Tibial nerve (tissue), 4 donors: ENCODE results near the gene KIF1A. TPM values are rescaled to one million over a fixed set of nuclear protein-coding genes. Genes with fewer than 3 reads are reported as not detected.

Experiments used
- DNase-seq, 2 donors: peaks; one replicate each; pipeline ENCODE4 v3.0.0-alpha.2; 2019; ENCODE audit warnings: low spot score in 2 of 2
- H3K27ac ChIP-seq, 4 donors: fragments of 200-600 bp; sonication (generic) in 3 of 4; one replicate each; pipeline ENCODE4 v1.5.1; 2017 to 2019; ENCODE audit warnings: mild to moderate bottlenecking in 1 of 4
- H3K27me3 ChIP-seq, 2 donors: fragments of 200-600 bp; sonication (generic) in 1 of 2; one replicate each; pipeline versions ENCODE4 v1.5.1 to v1.6.0; 2017 to 2019
- H3K36me3 ChIP-seq, 3 donors: fragments of 200-600 bp; sonication (generic); one replicate each; pipeline ENCODE4 v1.5.1; 2018 to 2019
- H3K4me1 ChIP-seq, 4 donors: fragments of 200-600 bp; sonication (generic) in 3 of 4; one replicate each; pipeline ENCODE4 v1.5.1; 2017 to 2019
- H3K4me3 ChIP-seq, 4 donors: fragments of 200-600 bp; sonication (generic) in 3 of 4; one replicate each; pipeline ENCODE4 v1.5.1; 2017 to 2019; ENCODE audit warnings: mild to moderate bottlenecking in 1 of 4, moderate library complexity in 1 of 4
- H3K9me3 ChIP-seq, 4 donors: fragments of 200-600 bp; sonication (generic) in 3 of 4; one replicate each; pipeline ENCODE4 v1.5.1; 2017 to 2019
- CTCF ChIP-seq, 5 experiments: fragments of 200-600 bp in 3 of 5; fragments of 450-650 bp in 2 of 5; sonication (generic) in 3 of 5; IDR thresholded peaks; one replicate each; pipeline ENCODE4 v1.5.1; 2016 to 2019; ENCODE audit warnings: antibody characterized with exemption in 5 of 5, mild to moderate bottlenecking in 3 of 5, moderate library complexity in 2 of 5
- EP300 ChIP-seq, 2 donors: sonication (generic); formaldehyde crosslinking; IDR thresholded peaks; one replicate each; pipeline ENCODE4 v1.6.1; 2017; ENCODE audit warnings: antibody characterized with exemption in 2 of 2, mild to moderate bottlenecking in 1 of 2
- POLR2A ChIP-seq, 2 donors: fragments of 450-650 bp; IDR thresholded peaks; one replicate each; pipeline ENCODE4 v1.6.1; 2017; ENCODE audit warnings: antibody characterized with exemption in 2 of 2, mild to moderate bottlenecking in 2 of 2, moderate library complexity in 2 of 2
- WGBS, 2 donors: methylation state at CpG; one replicate each; pipeline ENCODE4 v1.1.5; 2018; 5-methylcytosine and 5-hydroxymethylcytosine counted together
- total RNA-seq, 4 donors: library from RNA; depleted of rRNA; stranded (reverse); fragments of >200 nt; gene quantifications; one replicate each; pipeline ENCODE4 v1.1.0, GENCODE V29; 2016

The KIF1A gene
- total RNA-seq, 4 donors from 2014 or later: 31.9 to 82.2 (median 45.3) TPM

DNA sequence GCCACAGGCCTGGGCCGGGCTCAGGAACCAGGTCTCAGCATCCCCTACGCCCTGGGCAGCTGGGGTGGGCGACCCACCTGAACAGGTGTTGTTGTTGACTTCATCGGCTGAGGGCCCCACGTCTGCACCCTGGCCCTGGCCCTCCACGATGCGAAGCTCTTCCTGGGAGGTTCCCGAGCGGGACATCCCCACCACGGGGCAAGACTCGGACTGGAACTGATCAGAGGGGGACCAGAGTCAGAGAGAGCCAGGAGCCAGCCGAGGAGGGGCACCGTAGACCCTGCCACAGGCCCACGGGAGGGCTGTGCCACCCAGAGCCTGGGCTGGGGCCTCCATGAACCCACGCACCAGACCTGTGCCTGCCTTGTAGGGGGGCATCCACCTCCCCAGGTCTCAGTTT lies 74.1 kb downstream of the KIF1A start:
- no peaks in the 10 kb centered on the region for H3K4me1 ChIP-seq
- DNase-seq: no peak
- H3K4me3 ChIP-seq: no peak overlapping the region
- no peak overlapping the region for H3K27ac ChIP-seq
- no peaks in the 10 kb centered on the region for H3K9me3 ChIP-seq
- 78 to 88% methylated on average over 12 to 13 of the region's 15 CpGs for WGBS, 2 donors
- no peak for TF ChIP-seq POLR2A (IDR thresholded peaks at IDR 0.05)
- no peak for TF ChIP-seq EP300 (IDR thresholded peaks at IDR 0.05)
- no peak for TF ChIP-seq CTCF (IDR thresholded peaks at IDR 0.05)
- H3K36me3 ChIP-seq: peaks cover 0 to 50% (median 0%) of the 10 kb centered on the region in 3 donors
- H3K27me3 ChIP-seq: no peaks in the 10 kb centered on the region

GRCh38 chr2:240745456-240745855 lies 74.6 kb downstream of the KIF1A start:
- 92 to 96% methylated on average over 15 of the region's 15 CpGs for WGBS, 2 donors
- H3K27ac ChIP-seq: no peak overlapping the region

GRCh38 chr2:240742602-240743095 lies 77.4 kb downstream of the KIF1A start:
- peaks cover 0 to 52% (median 0%) of the 10 kb centered on the region in 3 donors for H3K36me3 ChIP-seq
- H3K4me1 ChIP-seq: no peaks in the 10 kb centered on the region
- H3K27me3 ChIP-seq: no peaks in the 10 kb centered on the region
- no peak overlapping the region for H3K4me3 ChIP-seq
- no peaks in the 10 kb centered on the region for H3K9me3 ChIP-seq
- no peak for DNase-seq
- 80 to 86% methylated on average over 7 to 13 of the region's 13 CpGs for WGBS, 2 donors
- H3K27ac ChIP-seq: no peak overlapping the region
- no peak for TF ChIP-seq CTCF (IDR thresholded peaks at IDR 0.05)
- TF ChIP-seq EP300 (IDR thresholded peaks at IDR 0.05): no peak
- no peak for TF ChIP-seq POLR2A (IDR thresholded peaks at IDR 0.05)

More at GRCh38 chr2:240745456-240745855, 74.6 kb downstream of the KIF1A start:
- Histone ChIP-seq H3K36me3 (peaks cover 0 to 46% (median 0%) of the 10 kb centered on the region in 3 donors), H3K9me3 (no peaks in the 10 kb centered on the region), H3K27me3 (no peaks in the 10 kb centered on the region), H3K4me3 (no peak overlapping the region), H3K4me1 (no peaks in the 10 kb centered on the region)
- no peak for DNase-seq
- TF ChIP-seq EP300 (IDR thresholded peaks at IDR 0.05): no peak
- no peak for TF ChIP-seq CTCF (IDR thresholded peaks at IDR 0.05)
- no peak for TF ChIP-seq POLR2A (IDR thresholded peaks at IDR 0.05)

DNA sequence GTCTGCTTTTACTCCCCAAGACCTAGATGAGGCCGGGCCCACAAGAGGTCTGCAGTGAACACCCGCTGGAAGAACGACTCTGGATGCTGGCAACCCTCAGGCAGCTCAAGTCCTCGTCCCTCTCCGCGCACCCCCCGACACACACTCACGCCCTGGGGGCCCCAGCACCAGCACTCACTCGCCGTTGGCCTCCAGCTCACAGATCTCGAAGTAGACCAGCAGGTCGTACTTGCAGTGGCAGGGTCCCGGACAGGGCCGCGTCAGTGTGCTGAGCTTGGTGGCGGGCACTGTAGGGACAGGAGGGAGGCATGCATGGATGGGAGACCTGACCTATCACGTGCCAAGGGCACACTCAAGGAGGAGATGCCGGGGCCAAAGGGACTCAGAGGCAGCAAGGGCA lies 78.9 kb downstream of the KIF1A start:
- no peak for DNase-seq
- Histone ChIP-seq H3K9me3 (no peaks in the 10 kb centered on the region), H3K27me3 (no peaks in the 10 kb centered on the region), H3K4me1 (no peaks in the 10 kb centered on the region), H3K4me3 (no peak overlapping the region), H3K36me3 (peaks cover 0 to 51% (median 0%) of the 10 kb centered on the region in 3 donors), H3K27ac (no peak overlapping the region)
- TF ChIP-seq EP300 (IDR thresholded peaks at IDR 0.05): no peak
- TF ChIP-seq POLR2A (IDR thresholded peaks at IDR 0.05): no peak
- TF ChIP-seq CTCF (IDR thresholded peaks at IDR 0.05): no peak
- WGBS, 2 donors: 86 to 87% methylated on average over 16 to 18 of the region's 18 CpGs

- no peak for DNase-seq
- TF ChIP-seq CTCF (IDR thresholded peaks at IDR 0.05) (no peak), POLR2A (IDR thresholded peaks at IDR 0.05) (no peak), EP300 (IDR thresholded peaks at IDR 0.05) (no peak)
- Histone ChIP-seq H3K27ac (no peak overlapping the region), H3K4me3 (no peak overlapping the region), H3K27me3 (no peaks in the 10 kb centered on the region), H3K36me3 (peaks cover 0 to 46% (median 0%) of the 10 kb centered on the region in 3 donors), H3K9me3 (no peaks in the 10 kb centered on the region), H3K4me1 (no peaks in the 10 kb centered on the region)
- WGBS, 2 donors: 81 to 87% methylated on average over 16 of the region's 16 CpGs
Observed at GRCh38 chr2:240739797-240740196, 80.2 kb downstream of the KIF1A start.
